ENCODE results near the gene ACTR1A. TPM values are rescaled to one million over a fixed set of nuclear protein-coding genes. Genes with fewer than 3 reads are reported as not detected.
"Not testable (repeated sequence)": the region's sequence is repeated elsewhere in the genome, so short reads cannot be mapped to it uniquely, and the experiment has no call there.

The ACTR1A gene
- total RNA-seq, 1 donor from 2014 or later, result 66.1 TPM

DNA sequence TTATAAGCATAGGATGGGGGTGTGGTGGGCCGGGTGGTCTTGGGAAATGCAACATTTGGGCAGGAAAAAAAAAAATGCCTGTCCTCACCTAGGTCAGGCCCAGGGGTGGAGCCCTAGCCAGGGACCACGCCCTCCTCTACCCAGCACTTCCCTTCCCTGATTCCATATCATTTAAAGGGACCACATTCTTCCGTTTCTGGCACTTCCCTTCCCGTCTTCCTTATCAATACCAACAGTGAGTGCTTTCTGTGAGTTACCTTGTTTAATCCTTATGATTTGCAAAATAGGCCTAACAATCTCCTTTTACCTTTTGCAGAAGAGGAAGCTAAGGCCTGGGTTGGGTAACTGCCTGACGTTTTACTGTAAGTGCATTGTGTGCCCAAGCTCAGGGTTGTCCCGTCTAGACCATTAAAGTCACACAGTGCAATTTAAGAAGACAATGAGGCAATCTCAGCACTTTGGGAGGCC is 34.5 kb downstream of the ACTR1A start:
- Mint-ChIP-seq H3K9me3 (no peaks in the 10 kb centered on the region), H3K27me3 (ENCODE audit: insufficient read depth) (no peaks in the 10 kb centered on the region), H3K4me1 (ENCODE audit: low read depth) (peaks cover 6% of the 10 kb centered on the region), H3K27ac (no peak overlapping the region), H3K4me3 (no peak overlapping the region), H3K36me3 (ENCODE audit: low read depth) (peaks cover 5% of the 10 kb centered on the region)
- DNase-seq (ENCODE audit: low spot score), result no peak
- intact Hi-C loops (cut with micrococcal nuclease), result no loop called here

DNA sequence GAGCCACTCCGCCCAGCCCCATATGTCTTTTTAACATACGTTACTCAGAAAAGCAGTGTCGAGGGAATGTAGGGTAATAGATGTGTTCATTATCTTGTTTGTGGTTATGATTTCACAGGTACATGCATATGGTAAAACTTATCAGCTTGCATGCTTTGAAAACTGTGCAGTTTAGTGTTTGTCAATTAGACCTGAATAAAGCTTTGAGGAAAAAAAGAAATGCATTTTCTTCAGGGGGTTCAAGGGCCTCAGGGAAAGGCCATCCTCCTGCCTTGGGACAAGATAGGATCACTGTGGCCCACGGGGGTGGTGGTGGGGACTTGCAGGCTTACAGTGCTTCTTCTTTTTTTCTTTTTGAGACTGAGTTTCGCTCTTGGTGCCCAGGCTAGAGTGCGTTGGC is 35.2 kb downstream of the ACTR1A start:
- DNase-seq (ENCODE audit: low spot score), result no peak
- intact Hi-C loops (cut with micrococcal nuclease), result no loop called here
- H3K4me1 Mint-ChIP-seq (ENCODE audit: low read depth), result peaks cover 13% of the 10 kb centered on the region
- H3K27ac Mint-ChIP-seq, result no peak overlapping the region
- H3K27me3 Mint-ChIP-seq (ENCODE audit: insufficient read depth), result no peaks in the 10 kb centered on the region
- peaks cover 5% of the 10 kb centered on the region for H3K36me3 Mint-ChIP-seq (ENCODE audit: low read depth)
- H3K9me3 Mint-ChIP-seq, result no peaks in the 10 kb centered on the region
- no peak overlapping the region for H3K4me3 Mint-ChIP-seq

DNA sequence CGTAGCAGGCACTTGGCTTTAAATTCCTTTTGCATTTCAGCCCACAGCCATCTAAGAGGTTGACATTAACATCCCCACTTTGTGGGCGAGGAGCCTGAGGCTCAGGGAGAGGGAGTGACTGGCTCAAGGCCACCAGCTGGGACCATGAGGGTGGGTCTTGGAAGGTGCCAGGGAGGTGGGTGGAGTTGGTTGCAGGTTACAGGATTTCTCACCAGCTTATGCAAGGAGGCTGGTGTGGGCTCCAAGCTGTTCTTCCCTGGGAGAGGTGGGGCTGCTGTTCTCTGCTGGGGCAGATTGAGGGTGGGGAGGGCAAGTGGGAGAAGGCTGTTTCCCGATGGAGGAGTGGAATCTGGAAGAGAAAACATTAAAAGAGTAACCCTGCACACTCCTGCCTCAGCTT is 37.0 kb downstream of the ACTR1A start:
- H3K36me3 Mint-ChIP-seq (ENCODE audit: low read depth), result peaks cover 5% of the 10 kb centered on the region
- no peak for DNase-seq (ENCODE audit: low spot score)
- H3K27me3 Mint-ChIP-seq (ENCODE audit: insufficient read depth), result peaks cover 1% of the 10 kb centered on the region
- H3K4me1 Mint-ChIP-seq (ENCODE audit: low read depth), result peaks cover 31% of the 10 kb centered on the region
- intact Hi-C loops (cut with micrococcal nuclease), result no loop called here
- H3K27ac Mint-ChIP-seq, result no peak overlapping the region
- no peak overlapping the region for H3K4me3 Mint-ChIP-seq
- H3K9me3 Mint-ChIP-seq, result no peaks in the 10 kb centered on the region

DNA sequence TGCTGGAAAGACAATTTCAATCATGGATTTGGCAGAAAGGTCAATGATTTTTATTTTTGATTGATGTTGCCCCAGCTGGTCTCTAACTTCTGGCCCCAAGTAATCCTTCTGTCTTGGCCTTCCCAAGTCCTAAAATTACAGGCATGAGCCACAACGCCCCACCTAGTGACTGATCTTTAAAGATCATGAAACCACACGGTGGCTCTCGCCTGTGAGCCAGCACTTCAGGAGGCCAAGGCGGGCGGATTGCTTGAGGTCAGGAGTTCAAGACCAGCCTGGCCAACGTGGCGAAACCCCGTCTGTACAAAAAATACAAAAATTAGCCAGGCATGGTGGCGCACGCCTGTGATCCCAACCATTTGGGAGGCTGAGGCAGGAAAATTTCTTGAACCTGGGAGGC is 38.5 kb downstream of the ACTR1A start:
- Mint-ChIP-seq H3K36me3 (ENCODE audit: low read depth) (peaks cover 3% of the 10 kb centered on the region), H3K27me3 (ENCODE audit: insufficient read depth) (peaks cover 1% of the 10 kb centered on the region), H3K27ac (no peak overlapping the region), H3K9me3 (no peaks in the 10 kb centered on the region), H3K4me1 (ENCODE audit: low read depth) (peaks cover 26% of the 10 kb centered on the region), H3K4me3 (no peak overlapping the region)
- intact Hi-C loops (cut with micrococcal nuclease), result no loop called here
- no peak for DNase-seq (ENCODE audit: low spot score)

GRCh38 chr10:102462512-102463054 is 39.9 kb downstream of the ACTR1A start:
- H3K27me3 Mint-ChIP-seq (ENCODE audit: insufficient read depth), result peaks cover 1% of the 10 kb centered on the region
- no peak for DNase-seq (ENCODE audit: low spot score)
- peaks cover 26% of the 10 kb centered on the region for H3K4me1 Mint-ChIP-seq (ENCODE audit: low read depth)
- H3K4me3 Mint-ChIP-seq, result peak overlapping the region; percentile 94
- intact Hi-C loops (cut with micrococcal nuclease), result no loop called here
- H3K9me3 Mint-ChIP-seq, result no peaks in the 10 kb centered on the region
- peaks cover 5% of the 10 kb centered on the region for H3K36me3 Mint-ChIP-seq (ENCODE audit: low read depth)
- peak overlapping the region; percentile 6 for H3K27ac Mint-ChIP-seq

- peaks cover 26% of the 10 kb centered on the region for H3K4me1 Mint-ChIP-seq (ENCODE audit: low read depth)
- peak; percentile 91 for DNase-seq (ENCODE audit: low spot score)
- H3K4me3 Mint-ChIP-seq, result peak overlapping the region; percentile 94
- H3K36me3 Mint-ChIP-seq (ENCODE audit: low read depth), result peaks cover 3% of the 10 kb centered on the region
- H3K27me3 Mint-ChIP-seq (ENCODE audit: insufficient read depth), result peaks cover 1% of the 10 kb centered on the region
- peak overlapping the region; percentile 87 for H3K27ac Mint-ChIP-seq
- no peaks in the 10 kb centered on the region for H3K9me3 Mint-ChIP-seq
- intact Hi-C loops (cut with micrococcal nuclease), result loop anchor here (1.0 kb wide), 6 partner anchors 8 to 216 kb away; partner anchors contain the start of genes CUEDC2, GBF1 and SUFU
Observed at GRCh38 chr10:102461187-102462054, 41.1 kb downstream of the ACTR1A start.

- peaks cover 26% of the 10 kb centered on the region for H3K4me1 Mint-ChIP-seq (ENCODE audit: low read depth)
- peak overlapping the region; percentile 87 for H3K27ac Mint-ChIP-seq
- no peaks in the 10 kb centered on the region for H3K9me3 Mint-ChIP-seq
- peak overlapping the region; percentile 94 for H3K4me3 Mint-ChIP-seq
- intact Hi-C loops (cut with micrococcal nuclease), result loop anchor here (1.0 kb wide), 6 partner anchors 8 to 216 kb away; partner anchors contain the start of genes CUEDC2, GBF1 and SUFU
- peaks cover 1% of the 10 kb centered on the region for H3K27me3 Mint-ChIP-seq (ENCODE audit: insufficient read depth)
- DNase-seq (ENCODE audit: low spot score), result no peak
- H3K36me3 Mint-ChIP-seq (ENCODE audit: low read depth), result peaks cover 5% of the 10 kb centered on the region
Observed at GRCh38 chr10:102460836-102461186, 41.7 kb downstream of the ACTR1A start.

GRCh38 chr10:102458656-102459055 is 43.9 kb downstream of the ACTR1A start:
- no peak for DNase-seq (ENCODE audit: low spot score)
- peaks cover 26% of the 10 kb centered on the region for H3K4me1 Mint-ChIP-seq (ENCODE audit: low read depth)
- intact Hi-C loops (cut with micrococcal nuclease), result no loop called here
- peaks cover 1% of the 10 kb centered on the region for H3K27me3 Mint-ChIP-seq (ENCODE audit: insufficient read depth)
- peaks cover 11% of the 10 kb centered on the region for H3K36me3 Mint-ChIP-seq (ENCODE audit: low read depth)
- no peaks in the 10 kb centered on the region for H3K9me3 Mint-ChIP-seq
- H3K4me3 Mint-ChIP-seq, result no peak overlapping the region
- no peak overlapping the region for H3K27ac Mint-ChIP-seq

DNA sequence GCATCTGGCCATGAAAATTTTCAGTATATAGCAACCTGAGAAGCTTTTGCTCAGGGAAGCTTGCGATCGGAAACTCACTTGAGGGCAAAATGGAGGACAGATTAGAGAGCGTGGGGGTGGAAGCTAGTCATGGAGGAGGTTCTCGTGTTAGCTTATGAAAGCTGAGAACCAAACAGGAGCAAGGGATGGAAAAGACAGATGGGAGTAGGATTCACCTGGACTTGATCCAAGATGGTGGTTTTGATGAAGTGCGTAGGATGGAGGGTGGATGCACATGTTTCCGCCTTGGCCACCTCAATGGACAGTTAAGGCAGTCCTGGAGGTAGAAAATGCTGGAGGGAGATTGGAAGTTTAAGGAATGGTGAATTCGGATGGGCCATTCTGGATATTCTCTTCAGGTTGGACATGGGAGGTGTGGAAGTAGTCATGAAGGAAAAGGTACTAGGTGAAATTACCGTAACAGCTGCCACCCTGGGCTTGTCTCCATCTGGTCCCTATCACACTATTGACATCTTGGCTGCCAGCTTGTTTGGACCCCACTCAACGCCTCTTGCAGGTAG is 44.8 kb downstream of the ACTR1A start:
- intact Hi-C loops (cut with micrococcal nuclease), result no loop called here
- no peak for DNase-seq (ENCODE audit: low spot score)
- no peaks in the 10 kb centered on the region for H3K9me3 Mint-ChIP-seq
- H3K27ac Mint-ChIP-seq, result no peak overlapping the region
- H3K36me3 Mint-ChIP-seq (ENCODE audit: low read depth), result peaks cover 16% of the 10 kb centered on the region
- peaks cover 33% of the 10 kb centered on the region for H3K4me1 Mint-ChIP-seq (ENCODE audit: low read depth)
- no peak overlapping the region for H3K4me3 Mint-ChIP-seq
- H3K27me3 Mint-ChIP-seq (ENCODE audit: insufficient read depth), result peaks cover 1% of the 10 kb centered on the region

GRCh38 chr10:102455893-102456471 is 46.5 kb downstream of the ACTR1A start:
- Mint-ChIP-seq H3K4me3 (no peak overlapping the region), H3K36me3 (ENCODE audit: low read depth) (peaks cover 24% of the 10 kb centered on the region), H3K9me3 (no peaks in the 10 kb centered on the region), H3K27ac (peak overlapping the region; percentile 18), H3K4me1 (ENCODE audit: low read depth) (peaks cover 29% of the 10 kb centered on the region), H3K27me3 (ENCODE audit: insufficient read depth) (no peaks in the 10 kb centered on the region)
- DNase-seq (ENCODE audit: low spot score), result no peak
- intact Hi-C loops (cut with micrococcal nuclease), result no loop called here

DNA sequence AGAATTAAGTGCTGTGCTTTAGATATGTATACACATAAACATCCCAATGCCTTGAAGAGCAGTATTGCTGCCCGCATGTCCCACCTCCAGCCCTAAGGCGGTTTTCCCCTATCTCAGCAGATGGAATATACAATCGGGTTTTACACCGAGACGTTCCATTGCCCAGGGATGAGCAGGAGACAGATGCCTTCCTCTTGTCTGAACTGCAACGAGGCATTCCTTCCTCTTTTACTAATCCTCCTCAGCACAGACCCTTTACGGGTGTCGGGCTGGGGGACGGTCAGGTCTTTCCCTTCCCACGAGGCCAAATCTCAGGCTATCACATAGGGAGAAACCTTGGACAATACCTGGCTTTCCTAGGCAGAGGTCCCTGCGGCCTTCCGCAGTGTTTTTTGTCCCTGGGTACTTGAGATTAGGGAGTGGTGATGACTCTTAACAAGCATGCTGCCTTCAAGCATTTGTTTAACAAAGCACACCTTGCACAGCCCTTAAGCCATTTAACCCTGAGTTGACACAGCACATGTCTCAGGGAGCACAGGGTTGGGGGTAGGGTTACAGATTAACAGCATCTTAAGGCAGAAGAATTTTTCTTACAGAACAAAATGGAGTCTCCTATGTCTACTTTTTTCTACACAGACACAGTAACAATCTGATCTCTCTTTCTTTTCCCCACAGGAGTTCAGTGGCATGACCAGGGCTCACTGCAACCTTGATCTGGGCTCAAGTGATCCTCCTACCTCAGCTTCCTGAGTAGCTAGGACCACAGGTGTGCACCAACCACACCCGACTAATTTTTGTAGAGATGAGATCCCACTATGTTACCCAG is 47.6 kb downstream of the ACTR1A start:
- H3K27me3 Mint-ChIP-seq (ENCODE audit: insufficient read depth); DNase-seq (ENCODE audit: low spot score); H3K9me3 Mint-ChIP-seq; intact Hi-C loops (cut with micrococcal nuclease); H3K4me3 Mint-ChIP-seq; H3K27ac Mint-ChIP-seq: not testable (repeated sequence)
- Mint-ChIP-seq H3K4me1 (ENCODE audit: low read depth) (peaks cover 24% of the 10 kb centered on the region), H3K36me3 (ENCODE audit: low read depth) (peaks cover 24% of the 10 kb centered on the region)

- no peaks in the 10 kb centered on the region for H3K9me3 Mint-ChIP-seq
- intact Hi-C loops (cut with micrococcal nuclease), result loop anchor here (1.0 kb wide), 2 partner anchors 8 to 59 kb away; no protein-coding TSS in a partner anchor
- peak overlapping the region; percentile 68 for H3K27ac Mint-ChIP-seq
- peaks cover 33% of the 10 kb centered on the region for H3K4me1 Mint-ChIP-seq (ENCODE audit: low read depth)
- no peaks in the 10 kb centered on the region for H3K27me3 Mint-ChIP-seq (ENCODE audit: insufficient read depth)
- DNase-seq (ENCODE audit: low spot score), result no peak
- peaks cover 24% of the 10 kb centered on the region for H3K36me3 Mint-ChIP-seq (ENCODE audit: low read depth)
- H3K4me3 Mint-ChIP-seq, result no peak overlapping the region
Observed at GRCh38 chr10:102453502-102453901, 49.0 kb downstream of the ACTR1A start.
